HG02870 (cell line): ENCODE data around the gene SPOP.

ENCODE experiments used
- ATAC-seq: cut with Tn5 transposase; IDR thresholded peaks from one replicate; pipeline ENCODE4 v1.9.1; 2021; ENCODE audit warnings: mild to moderate bottlenecking, moderate library complexity; ENCODE audit not compliant: unreplicated experiment

SPOP gene

GRCh38 chr17:49588726-49589576 is 88.9 kb downstream of the SPOP start:
- no peak for ATAC-seq

GRCh38 chr17:49588312-49588711 is 89.6 kb downstream of the SPOP start:
- no peak for ATAC-seq

- no peak for ATAC-seq
Observed at GRCh38 chr17:49587366-49588073, 90.4 kb downstream of the SPOP start.

- ATAC-seq = no peak
Observed at GRCh38 chr17:49585422-49586027, 92.4 kb downstream of the SPOP start.

- no peak for ATAC-seq
Observed at GRCh38 chr17:49583889-49584288, 94.0 kb downstream of the SPOP start.

GRCh38 chr17:49583226-49583625 is 94.7 kb downstream of the SPOP start:
- no peak for ATAC-seq

- no peak for ATAC-seq
Observed at GRCh38 chr17:49582789-49583188, 95.1 kb downstream of the SPOP start.

- no peak for ATAC-seq
Observed at GRCh38 chr17:49582055-49582722, 95.7 kb downstream of the SPOP start.

GRCh38 chr17:49581648-49581998 is 96.3 kb downstream of the SPOP start:
- ATAC-seq = no peak

- ATAC-seq = no peak
Observed at GRCh38 chr17:49580981-49581647, 96.8 kb downstream of the SPOP start.

GRCh38 chr17:49580055-49580721 is 97.7 kb downstream of the SPOP start:
- ATAC-seq = no peak

GRCh38 chr17:49579522-49579921 is 98.4 kb downstream of the SPOP start:
- no peak for ATAC-seq

- ATAC-seq = no peak
Observed at GRCh38 chr17:49578952-49579500, 98.9 kb downstream of the SPOP start.

- ATAC-seq = no peak
Observed at GRCh38 chr17:49578414-49578813, 99.5 kb downstream of the SPOP start.

GRCh38 chr17:49577963-49578362 is 99.9 kb downstream of the SPOP start:
- no peak for ATAC-seq

GRCh38 chr17:49577650-49577934 is 100.3 kb downstream of the SPOP start:
- ATAC-seq = no peak

- ATAC-seq = no peak
Observed at GRCh38 chr17:49576917-49577649, 100.8 kb downstream of the SPOP start.

- no peak for ATAC-seq
Observed at GRCh38 chr17:49576088-49576916, 101.6 kb downstream of the SPOP start.

- ATAC-seq = no peak
Observed at GRCh38 chr17:49575679-49576087, 102.2 kb downstream of the SPOP start, which contains the start of gene NXPH3. TSS of gene NXPH3 (plus strand) at chr17:49575871. CDS start at chr17:49576220, 349 bp downstream.
